Measurements from ENCODE around the gene IGFBP6. TPM values are rescaled to one million over a fixed set of nuclear protein-coding genes. Genes with fewer than 3 reads are reported as not detected.

The IGFBP6 gene
- total and polyA plus RNA-seq, 9 of the 15 experiments (the other 6 are each of a cell fraction or from before 2014, with no cell fraction given), result 0.15 to 1.4 (median 0.54) TPM

DNA sequence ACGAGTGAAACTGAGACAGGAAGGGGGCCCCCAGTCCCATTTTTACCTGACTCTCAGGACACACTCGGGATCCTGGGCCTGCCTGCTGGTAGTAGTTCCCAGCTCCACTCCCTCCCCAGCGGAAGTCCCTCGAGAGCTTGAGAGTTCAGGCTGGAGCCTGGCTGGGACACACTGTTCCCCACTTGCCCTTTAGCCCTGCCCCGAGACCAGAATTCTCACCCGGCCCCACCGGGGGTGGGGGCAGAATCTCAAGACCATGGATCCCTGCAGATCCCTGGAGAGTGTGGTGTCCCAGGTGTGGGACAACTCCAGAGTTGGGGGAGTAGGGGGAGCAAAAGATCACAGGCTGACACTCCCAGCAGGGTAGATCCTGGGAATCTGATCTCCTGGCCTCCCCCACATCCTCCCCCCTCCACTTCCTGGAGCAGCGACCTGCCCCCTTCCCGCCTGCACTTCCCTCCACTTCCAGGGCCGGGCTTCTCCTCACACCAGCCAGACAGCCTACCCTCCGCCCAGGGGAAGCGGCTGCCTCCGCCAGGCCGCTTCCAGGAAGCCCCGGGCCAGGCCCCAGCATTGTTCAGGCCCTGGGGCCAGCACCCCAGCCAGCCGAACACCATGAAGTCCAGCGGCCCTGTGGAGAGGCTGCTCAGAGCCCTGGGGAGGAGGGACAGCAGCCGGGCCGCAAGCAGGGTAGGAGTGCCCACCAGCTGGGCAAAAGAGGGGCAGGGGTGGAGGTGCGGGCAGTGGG lies 47.7 kb upstream of the IGFBP6 start, which contains the start of gene TNS2:
TNS2 (plus strand) TSS at position 495 of the 748 bp plus-strand sequence; CDS start at position 616, 121 bp downstream.
- ChIA-PET POLR2A (interaction anchor here (1.1 kb wide), 1 partner anchor 9 kb away, joined by 4 read pairs; no protein-coding TSS in a partner anchor), CTCF (ENCODE audit: low intra/inter-chr PET ratio) (interaction anchor here (0.6 kb wide), 1 partner anchor 49 kb away, joined by 3 read pairs; no protein-coding TSS in a partner anchor)
- no peak within 1 kb of the TSS for H3K4me3 ChIP-seq
- peaks cover 10% of the 10 kb centered on the region; the same call in 2 of the 3 replicates for H3K79me2 ChIP-seq (ENCODE audit: control insufficient read depth, insufficient read depth, low read length)
- no peaks in the 10 kb centered on the region for H4K20me1 ChIP-seq (replicated peaks; ENCODE audit: control insufficient read depth, insufficient read depth, low read length)
- peak; percentile 21 to 55 (median 46) for DNase-seq (ENCODE audit: extremely low read depth in 1 of 4, low spot score in 3 of 4)
- H3K27me3 ChIP-seq (ENCODE audit: control insufficient read depth in 2 of 2, insufficient read depth in 2 of 2, low read length in 2 of 2), result no peaks in the 10 kb centered on the region
- no peak for ATAC-seq
- H3K9ac ChIP-seq (ENCODE audit: insufficient read depth in 1 of 2, low read depth in 2 of 2, low read length in 2 of 2), result peak within 1 kb of the TSS; percentile 19 to 89; a peak in 3 of 4 replicates
- H3K9me3 ChIP-seq (replicated peaks; ENCODE audit: control insufficient read depth, insufficient read depth, low read depth, low read length), result no peaks in the 10 kb centered on the region
- H3K4me2 ChIP-seq (ENCODE audit: insufficient read depth, low read length), result peak within 1 kb of the TSS; percentile 35
- 35% methylated on average over 14 of the region's 20 CpGs for WGBS (ENCODE audit: insufficient coverage, low coverage, missing lambda C conversion rate)
- FAIRE-seq, result no peak
- no TSS peak for BruUV-seq (replicated peaks)
- H3K4me1 ChIP-seq (replicated peaks in 1 of 2; ENCODE audit: control insufficient read depth in 2 of 2, insufficient read depth in 2 of 2, low read length in 2 of 2), result peaks cover 58 to 89% of the 10 kb centered on the region in 2 experiments
- intact Hi-C loops (cut with micrococcal nuclease) (loop anchor here (5.0 kb wide), 1 partner anchor 42 kb away; the partner anchor contains the start of gene EIF4B), in situ Hi-C loops (cut with MboI) (no loop called here)
- H3K9me1 ChIP-seq (ENCODE audit: control insufficient read depth, insufficient read depth, low read length), result no peaks in the 10 kb centered on the region
- peak within 1 kb of the TSS; percentile 42; the same call in 2 of the 3 replicates for H3K27ac ChIP-seq (ENCODE audit: extremely low read depth, low read depth, low read length)
- H2AFZ ChIP-seq (ENCODE audit: low read depth, low read length), result peak within 1 kb of the TSS; percentile 22; the same call in 1 of the 2 replicates
- peaks cover 2% of the 10 kb centered on the region; the same call in 1 of the 3 replicates for H3K36me3 ChIP-seq (ENCODE audit: control insufficient read depth, insufficient read depth, low read length)
- TF ChIP-seq ZNF134 (CRISPR knock-in tag; conservative IDR thresholded peaks at IDR 0.05) (no peak), ZNF263 (CRISPR knock-in tag; IDR thresholded peaks at IDR 0.05; ENCODE audit: borderline replicate concordance) (peak; percentile 59; the same call in 1 of the 2 replicates), ARID1B (IDR thresholded peaks at IDR 0.05) (0 out of 2 replicates have a peak, but pooled peaks have one; percentile 22), ZNF217 (CRISPR knock-in tag; IDR thresholded peaks at IDR 0.05) (no peak), SPI1 (IDR thresholded peaks at IDR 0.05; ENCODE audit: borderline replicate concordance, low read depth, low read length) (peak; percentile 26; the same call in 1 of the 2 replicates), NR4A1 (CRISPR knock-in tag; IDR thresholded peaks at IDR 0.05) (no peak), NR4A1 (tag; IDR thresholded peaks at IDR 0.05) (no peak), CBX3 (IDR thresholded peaks at IDR 0.05; ENCODE audit: borderline replicate concordance in 1 of 2, low read length in 2 of 2) (no peak)
- TF ChIP-seq, protein P1, sequence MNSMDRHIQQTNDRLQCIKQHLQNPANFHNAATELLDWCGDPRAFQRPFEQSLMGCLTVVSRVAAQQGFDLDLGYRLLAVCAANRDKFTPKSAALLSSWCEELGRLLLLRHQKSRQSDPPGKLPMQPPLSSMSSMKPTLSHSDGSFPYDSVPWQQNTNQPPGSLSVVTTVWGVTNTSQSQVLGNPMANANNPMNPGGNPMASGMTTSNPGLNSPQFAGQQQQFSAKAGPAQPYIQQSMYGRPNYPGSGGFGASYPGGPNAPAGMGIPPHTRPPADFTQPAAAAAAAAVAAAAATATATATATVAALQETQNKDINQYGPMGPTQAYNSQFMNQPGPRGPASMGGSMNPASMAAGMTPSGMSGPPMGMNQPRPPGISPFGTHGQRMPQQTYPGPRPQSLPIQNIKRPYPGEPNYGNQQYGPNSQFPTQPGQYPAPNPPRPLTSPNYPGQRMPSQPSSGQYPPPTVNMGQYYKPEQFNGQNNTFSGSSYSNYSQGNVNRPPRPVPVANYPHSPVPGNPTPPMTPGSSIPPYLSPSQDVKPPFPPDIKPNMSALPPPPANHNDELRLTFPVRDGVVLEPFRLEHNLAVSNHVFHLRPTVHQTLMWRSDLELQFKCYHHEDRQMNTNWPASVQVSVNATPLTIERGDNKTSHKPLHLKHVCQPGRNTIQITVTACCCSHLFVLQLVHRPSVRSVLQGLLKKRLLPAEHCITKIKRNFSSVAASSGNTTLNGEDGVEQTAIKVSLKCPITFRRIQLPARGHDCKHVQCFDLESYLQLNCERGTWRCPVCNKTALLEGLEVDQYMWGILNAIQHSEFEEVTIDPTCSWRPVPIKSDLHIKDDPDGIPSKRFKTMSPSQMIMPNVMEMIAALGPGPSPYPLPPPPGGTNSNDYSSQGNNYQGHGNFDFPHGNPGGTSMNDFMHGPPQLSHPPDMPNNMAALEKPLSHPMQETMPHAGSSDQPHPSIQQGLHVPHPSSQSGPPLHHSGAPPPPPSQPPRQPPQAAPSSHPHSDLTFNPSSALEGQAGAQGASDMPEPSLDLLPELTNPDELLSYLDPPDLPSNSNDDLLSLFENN (IDR thresholded peaks at IDR 0.05; ENCODE audit: low read depth in 2 of 2, low read length in 2 of 2), result no peak
- TF ChIP-seq, protein P2, sequence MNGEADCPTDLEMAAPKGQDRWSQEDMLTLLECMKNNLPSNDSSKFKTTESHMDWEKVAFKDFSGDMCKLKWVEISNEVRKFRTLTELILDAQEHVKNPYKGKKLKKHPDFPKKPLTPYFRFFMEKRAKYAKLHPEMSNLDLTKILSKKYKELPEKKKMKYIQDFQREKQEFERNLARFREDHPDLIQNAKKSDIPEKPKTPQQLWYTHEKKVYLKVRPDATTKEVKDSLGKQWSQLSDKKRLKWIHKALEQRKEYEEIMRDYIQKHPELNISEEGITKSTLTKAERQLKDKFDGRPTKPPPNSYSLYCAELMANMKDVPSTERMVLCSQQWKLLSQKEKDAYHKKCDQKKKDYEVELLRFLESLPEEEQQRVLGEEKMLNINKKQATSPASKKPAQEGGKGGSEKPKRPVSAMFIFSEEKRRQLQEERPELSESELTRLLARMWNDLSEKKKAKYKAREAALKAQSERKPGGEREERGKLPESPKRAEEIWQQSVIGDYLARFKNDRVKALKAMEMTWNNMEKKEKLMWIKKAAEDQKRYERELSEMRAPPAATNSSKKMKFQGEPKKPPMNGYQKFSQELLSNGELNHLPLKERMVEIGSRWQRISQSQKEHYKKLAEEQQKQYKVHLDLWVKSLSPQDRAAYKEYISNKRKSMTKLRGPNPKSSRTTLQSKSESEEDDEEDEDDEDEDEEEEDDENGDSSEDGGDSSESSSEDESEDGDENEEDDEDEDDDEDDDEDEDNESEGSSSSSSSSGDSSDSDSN (IDR thresholded peaks at IDR 0.05; ENCODE audit: borderline replicate concordance in 1 of 2, low read depth in 2 of 2, low read length in 2 of 2), result 0 out of 4 replicates have a peak, but pooled peaks of 1 of the 2 experiments have one; percentile 64
- TF ChIP-seq, protein P3, sequence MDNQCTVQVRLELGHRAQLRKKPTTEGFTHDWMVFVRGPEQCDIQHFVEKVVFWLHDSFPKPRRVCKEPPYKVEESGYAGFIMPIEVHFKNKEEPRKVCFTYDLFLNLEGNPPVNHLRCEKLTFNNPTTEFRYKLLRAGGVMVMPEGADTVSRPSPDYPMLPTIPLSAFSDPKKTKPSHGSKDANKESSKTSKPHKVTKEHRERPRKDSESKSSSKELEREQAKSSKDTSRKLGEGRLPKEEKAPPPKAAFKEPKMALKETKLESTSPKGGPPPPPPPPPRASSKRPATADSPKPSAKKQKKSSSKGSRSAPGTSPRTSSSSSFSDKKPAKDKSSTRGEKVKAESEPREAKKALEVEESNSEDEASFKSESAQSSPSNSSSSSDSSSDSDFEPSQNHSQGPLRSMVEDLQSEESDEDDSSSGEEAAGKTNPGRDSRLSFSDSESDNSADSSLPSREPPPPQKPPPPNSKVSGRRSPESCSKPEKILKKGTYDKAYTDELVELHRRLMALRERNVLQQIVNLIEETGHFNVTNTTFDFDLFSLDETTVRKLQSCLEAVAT (IDR thresholded peaks at IDR 0.05), result no peak
- TF ChIP-seq, protein P4, sequence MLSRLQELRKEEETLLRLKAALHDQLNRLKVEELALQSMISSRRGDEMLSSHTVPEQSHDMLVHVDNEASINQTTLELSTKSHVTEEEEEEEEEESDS (CRISPR knock-in tag; IDR thresholded peaks at IDR 0.05), result no peak
